ENCODE results near the gene PWWP2B.

PWWP2B gene

DNA sequence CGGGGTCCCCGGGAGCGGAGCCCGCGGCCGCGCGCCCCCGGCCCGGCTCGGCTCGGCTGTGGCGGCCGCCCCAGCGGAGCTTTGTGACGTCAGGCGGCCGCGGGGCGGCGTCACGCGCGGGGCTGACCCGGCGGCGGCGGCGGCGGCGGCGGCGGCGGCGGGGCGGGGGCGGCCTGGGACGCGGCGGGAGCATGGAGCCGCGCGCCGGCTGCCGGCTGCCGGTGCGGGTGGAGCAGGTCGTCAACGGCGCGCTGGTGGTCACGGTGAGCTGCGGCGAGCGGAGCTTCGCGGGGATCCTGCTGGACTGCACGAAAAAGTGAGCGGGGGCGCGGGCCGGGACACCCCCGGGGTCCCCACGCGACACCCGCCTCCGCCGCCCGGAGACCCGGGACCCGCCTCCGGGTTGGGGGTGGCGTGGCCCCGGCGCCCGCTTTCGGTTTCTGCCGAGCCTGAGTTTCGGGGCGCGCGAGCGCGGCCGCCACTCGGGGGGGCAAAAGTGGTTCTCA, at the start of gene PWWP2B:
Gene PWWP2B (plus strand): TSS at position 165 of the 506 bp plus-strand sequence. CDS start 27 bp downstream, at position 192.
- peak; percentile 24 for DNase-seq

DNA sequence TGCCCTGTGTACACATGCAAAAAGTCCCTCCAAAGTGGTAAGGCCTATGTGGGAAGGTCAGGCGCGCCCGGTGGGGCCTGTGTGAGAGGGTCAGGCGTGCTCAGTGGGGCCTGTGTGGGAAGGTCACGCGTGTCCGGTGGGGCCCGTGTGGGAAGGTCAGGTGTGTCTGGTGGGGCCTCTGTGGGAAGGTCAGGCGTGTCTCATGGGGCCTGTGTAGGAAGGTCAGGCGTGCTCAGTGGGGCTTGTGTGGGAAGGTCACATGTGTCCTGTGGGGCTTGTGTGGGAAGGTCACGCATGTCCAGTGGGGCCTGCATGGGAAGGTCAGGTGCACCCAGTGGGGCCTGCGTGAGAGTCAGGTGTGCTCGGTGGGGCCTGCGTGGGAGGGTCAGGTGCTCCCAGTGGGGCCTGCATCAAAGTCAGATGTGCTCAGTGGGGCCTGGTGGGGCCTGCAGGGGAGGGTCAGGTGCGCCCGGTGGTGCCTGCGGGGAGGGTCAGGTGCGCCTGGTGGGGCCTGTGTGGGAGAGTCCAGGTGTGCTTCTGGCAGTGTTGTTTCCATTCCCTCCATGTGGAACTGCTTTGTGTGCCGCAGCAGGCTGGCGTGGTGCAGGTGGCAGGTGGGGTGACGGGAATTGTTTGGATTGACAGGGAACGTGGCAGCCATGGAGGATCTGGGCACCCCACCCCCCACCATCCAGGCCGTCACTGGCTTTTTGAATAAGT, 49.6 kb upstream of the PWWP2B start:
- no peak for DNase-seq

- no peak for DNase-seq
Measured at GRCh38 chr10:132347931-132348267, 49.1 kb upstream of the PWWP2B start.

GRCh38 chr10:132349766-132350165, 47.2 kb upstream of the PWWP2B start:
- DNase-seq, result no peak

DNA sequence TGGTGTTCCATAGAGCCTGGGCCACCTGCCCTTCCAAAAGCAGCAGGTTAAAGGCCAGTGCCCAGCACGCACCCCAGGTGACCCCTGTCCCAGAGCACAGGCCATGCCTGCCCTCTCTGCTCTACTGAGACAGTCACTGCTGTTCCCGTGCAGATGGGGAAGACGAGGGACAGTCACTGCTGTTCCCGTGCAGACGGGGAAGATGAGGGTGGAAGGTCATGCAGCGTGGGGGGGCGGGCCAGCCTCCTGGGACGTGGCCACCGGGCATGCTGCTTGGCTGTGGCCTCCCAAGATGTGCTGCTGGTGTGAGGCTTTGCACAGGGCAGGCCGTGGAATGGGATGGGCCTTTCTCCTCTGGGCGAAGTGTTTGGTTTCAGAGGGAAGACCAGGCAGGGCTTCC, 46.6 kb upstream of the PWWP2B start:
- DNase-seq, result no peak

GRCh38 chr10:132350946-132351345, 46.1 kb upstream of the PWWP2B start:
- DNase-seq, result no peak

GRCh38 chr10:132351611-132352010, 45.4 kb upstream of the PWWP2B start:
- DNase-seq, result no peak

DNA sequence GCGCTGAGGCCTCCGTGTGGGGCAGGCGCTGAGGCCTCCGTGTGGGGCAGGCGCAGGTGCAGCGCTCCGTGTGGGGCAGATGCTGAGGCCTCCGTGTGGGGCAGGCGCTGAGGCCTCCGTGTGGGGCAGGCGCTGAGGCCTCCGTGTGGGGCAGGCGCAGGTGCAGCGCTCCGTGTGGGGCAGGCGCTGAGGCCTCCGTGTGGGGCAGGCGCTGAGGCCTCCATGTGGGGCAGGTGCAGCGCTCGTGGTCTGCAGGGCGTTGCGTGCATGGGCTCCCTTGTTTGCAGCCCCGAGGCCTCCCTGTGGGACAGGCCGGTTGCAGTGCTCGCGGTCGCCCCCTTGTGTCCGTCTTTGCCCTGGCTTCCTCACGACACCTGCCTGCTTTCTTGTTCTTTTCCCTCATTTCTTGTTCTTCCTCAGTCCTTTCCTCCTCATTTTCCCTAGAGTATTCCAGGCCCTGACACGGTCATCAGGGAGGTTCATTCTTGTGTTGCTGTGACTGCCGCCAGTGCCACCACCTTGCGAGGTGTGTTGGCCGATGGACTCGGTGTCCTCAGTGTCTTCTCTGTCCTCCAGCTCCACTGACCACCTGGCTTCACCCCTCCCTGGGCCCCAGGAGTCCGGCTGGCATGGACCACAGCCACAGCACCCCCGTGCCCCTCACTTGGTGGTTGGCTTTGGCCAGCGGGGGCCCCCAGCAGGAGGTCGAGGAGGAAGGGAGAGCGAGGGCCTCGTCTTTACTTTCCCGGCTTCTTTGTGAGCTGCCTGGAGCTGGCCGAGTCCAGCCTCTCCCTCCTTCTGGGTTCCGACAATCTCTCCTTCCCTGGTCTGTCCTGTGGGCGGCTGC, 44.3 kb upstream of the PWWP2B start:
- peak; percentile 45 for DNase-seq

DNA sequence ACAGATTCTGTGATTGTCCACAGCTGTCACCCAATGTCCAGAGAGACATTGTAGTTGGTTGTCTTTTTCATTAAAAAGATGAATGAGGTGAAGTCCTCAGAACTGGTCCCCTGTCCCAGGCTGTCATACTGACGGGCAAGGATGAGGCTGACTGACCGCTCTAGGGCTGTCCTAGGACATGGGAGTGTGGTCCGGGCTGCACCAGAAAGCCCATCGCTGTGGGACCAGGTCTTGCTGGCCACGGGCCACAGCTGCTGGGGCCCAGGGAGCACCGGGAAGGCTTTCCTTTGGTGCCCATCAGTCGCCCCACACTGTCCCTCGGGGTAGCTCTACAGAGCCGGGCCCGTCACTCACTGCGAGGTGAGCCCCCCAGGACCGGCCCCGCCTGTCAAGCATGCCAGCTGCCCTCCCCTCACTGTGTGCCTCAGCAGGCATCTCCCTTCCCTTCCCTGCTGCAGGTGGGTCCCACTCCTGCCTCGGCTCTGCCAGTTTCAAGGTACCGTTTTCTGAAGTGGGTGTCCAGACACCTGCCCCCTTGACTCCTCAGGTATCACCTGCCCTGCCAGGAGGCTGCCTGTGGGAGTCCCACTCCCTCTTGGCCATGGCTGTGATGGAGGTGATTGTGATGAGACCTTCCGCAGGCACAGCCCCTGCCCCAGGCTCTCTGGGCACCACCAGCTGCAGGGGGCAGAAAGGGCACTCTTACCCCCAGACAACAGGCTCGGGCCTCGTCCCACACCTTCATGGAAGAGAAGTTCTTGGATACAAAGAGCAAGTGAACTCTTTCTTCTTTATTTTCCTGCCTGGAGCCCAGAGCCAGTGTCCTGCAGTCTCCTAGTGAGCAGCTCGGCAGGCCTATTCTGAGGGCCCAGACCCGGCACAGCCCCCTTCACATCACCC, 43.3 kb upstream of the PWWP2B start:
- DNase-seq, result no peak

DNA sequence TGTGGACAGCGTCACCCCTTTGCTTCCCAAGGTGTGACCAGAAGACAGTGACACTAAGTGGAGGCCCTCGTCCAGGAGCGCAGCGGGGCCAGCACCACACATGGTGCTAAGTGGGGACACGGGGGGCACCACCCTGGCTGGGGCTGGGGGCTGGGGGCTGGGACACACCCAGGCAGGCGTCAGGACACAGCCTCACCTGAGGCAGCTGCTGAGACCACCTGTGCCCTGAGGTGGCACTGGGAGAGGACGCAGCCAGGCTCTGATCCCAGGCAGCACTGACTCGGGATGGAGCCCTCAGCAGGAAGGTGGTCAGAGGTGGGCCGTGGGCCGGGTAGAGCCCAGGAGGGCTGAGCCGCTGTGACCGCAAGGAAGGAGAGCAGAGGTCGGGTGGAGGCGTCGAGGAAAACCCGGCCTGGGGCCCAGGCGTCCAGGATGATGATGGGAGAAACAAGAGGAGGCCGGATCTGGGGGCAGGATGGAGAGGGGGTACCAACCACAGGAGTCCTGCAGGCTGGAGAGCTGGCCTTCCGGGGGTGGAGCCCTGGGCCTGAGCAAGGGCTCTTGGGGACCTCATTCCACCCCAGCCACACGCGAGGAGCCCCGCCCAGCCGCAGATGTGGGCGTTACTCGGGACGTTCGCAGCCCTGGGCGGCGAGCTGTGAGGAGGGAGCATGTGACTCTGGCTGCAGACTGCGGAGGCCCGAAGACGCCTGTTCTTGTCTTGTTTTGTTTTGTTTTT, 42.5 kb upstream of the PWWP2B start:
- no peak for DNase-seq

DNA sequence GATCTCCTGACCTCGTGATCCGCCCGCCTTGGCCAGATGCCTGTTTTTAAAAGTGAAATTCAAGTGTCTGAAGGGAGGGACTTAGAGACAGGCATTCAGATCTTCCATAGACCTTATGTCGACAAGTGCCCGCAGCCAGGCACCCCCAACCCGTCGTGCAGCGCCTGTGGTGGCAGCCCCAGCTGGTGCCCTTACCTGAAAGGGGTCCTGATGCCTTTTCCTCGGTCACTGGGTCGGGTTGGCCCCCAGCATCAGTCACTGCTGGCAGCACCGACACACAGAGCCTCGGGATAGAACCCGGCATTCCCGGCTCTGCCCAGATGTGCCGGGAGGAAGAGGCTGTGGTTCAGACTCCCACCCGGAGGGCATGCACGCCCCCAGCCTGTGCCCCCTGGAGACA, 41.7 kb upstream of the PWWP2B start:
- no peak for DNase-seq

DNA sequence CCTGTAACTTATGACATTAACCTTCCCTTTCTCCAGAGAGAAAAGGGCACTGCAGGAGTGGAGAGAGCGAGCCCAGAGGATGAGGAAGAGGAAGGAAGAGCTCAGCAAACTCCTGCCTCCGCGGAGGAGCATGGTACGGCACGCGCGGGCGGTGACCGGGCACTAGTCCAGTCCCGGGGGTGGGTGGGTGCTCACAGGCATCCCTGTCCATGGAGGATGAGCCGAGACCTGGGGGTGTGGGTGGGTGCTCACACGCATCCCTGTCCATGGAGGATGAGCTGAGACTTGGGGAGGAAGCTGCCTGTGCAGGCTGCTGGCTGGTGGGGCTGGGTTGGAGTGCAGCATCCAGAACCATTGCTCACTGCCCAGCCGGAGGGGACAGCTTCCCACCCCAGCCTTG, 41.2 kb upstream of the PWWP2B start:
- DNase-seq, result no peak

GRCh38 chr10:132356621-132357195, 40.3 kb upstream of the PWWP2B start:
- DNase-seq, result no peak

GRCh38 chr10:132357286-132358058, 39.5 kb upstream of the PWWP2B start:
- no peak for DNase-seq

DNA sequence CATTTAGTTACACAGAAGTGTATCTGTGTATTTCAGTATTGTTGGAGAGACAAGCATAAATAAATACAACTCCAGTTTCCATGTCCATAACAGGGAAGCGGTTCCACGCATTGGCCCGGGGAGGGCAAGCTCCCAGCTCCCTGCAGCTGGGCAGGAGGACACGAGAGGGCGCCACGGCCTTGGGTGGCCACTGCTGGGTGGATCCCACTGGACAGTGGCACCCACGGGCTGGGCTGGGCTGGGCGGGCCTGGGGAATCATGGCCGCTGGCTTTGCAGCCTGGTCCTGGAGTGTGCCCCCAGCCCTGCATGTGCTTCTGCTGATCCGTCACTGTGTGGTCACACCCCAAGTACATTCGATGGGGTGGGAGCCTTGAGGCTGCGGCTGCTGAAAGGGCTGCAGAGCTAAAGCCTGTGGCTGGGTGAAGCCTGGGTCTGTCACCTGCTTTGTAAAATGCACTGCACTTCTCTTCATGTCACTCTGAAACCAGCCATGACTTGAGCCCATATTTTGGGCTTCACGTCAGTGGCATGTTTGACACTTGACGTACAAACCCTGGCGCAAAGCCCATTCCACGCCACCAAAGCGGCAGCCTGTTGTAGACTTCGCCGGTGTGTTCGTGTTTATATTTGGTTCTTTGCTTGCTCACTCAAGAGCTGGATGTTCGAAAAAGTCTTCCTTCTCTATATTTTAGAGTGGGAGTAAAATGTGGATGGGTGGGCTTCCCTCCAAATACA, 37.5 kb upstream of the PWWP2B start:
- no peak for DNase-seq

DNA sequence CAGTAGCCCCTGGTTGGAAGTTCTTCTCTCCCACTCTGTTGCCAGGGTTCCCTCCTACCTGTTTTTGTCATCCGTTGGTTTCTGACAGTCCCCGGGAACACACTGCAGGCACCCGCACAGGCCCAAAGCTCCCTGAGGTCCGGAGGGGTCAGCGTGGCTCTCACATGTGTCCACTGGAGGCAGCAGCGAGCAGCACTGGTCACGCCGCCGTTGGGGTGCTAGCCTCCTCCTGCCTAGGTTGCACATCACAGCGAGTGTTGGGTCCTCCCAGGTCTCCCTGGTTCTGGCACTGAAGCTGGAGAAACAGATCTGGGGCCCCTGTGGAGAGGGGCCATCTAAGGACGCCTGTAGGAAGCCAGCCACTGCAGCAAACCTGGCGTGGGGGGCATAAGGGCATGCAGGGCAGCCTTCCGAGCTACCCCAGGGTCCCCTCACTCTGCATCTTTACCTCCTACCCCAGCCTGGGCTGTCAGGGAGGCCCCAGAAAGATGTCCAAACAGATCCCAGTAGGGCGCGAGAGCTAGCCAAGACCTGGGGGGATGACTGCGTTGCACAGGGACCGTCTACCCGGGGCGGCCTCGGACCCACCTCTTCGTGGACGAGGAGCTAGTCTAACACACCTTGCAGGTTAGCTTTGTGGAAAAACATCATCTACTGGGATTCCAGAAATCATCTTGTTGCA, 36.1 kb upstream of the PWWP2B start:
- DNase-seq, result no peak

DNA sequence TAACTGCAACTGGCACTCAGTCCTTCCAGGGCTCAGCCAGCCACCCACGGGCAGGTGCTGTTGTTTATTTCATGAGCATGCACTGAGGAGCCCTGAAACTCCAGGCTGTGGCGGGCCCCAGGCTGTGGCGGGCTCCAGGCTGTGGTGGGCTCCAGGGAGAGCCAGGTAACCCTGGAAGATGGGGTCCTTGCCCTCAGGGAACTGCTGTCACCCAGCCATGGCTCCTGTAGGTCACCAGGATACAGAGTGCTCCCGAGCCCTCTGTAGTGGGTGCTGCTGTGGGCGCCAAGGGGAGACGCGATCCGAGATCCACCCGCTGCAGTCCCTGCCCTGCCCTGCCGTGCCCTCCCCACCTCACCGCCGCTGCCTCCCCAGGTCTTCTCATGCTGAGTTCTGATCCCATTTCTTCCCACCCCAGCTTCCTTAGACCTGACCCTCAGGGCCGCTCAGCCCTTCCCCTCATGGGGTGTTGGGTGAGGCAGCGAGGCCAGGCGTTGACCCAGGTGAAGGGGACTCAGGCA, 35.4 kb upstream of the PWWP2B start:
- no peak for DNase-seq

- DNase-seq, result no peak
Measured at GRCh38 chr10:132362151-132362611, 34.8 kb upstream of the PWWP2B start.

- no peak for DNase-seq
Measured at GRCh38 chr10:132363376-132363775, 33.6 kb upstream of the PWWP2B start.

Measured in EL (cell line).